ENCODE measurements around the gene CS. TPM values are rescaled to one million over a fixed set of nuclear protein-coding genes. Genes with fewer than 3 reads are reported as not detected.
"Not testable (repeated sequence)": the region's sequence is repeated elsewhere in the genome, so short reads cannot be mapped to it uniquely, and the experiment has no call there.

CS gene
- total RNA-seq, 1 donor from 2014 or later, result 174 TPM

DNA sequence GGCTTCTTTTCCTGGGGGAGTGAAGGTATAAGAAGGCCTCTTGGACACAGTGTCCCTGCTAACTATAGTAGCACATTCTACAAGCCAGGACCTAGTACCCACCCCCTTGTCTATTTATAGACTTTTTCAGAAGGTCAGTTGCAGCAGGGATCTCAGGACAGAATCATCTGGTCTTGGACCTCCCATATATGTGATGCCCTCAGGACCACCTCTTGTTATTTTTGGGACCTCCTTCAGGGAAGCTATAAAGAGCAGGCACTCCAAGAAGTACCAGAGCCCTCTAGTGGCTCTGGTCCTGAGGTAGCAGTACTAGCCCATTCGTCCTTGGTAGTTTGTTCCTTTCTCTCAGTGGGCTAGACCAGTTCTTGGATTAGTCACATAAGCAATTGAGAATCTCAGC is 29.1 kb downstream of the CS start:
- Mint-ChIP-seq H3K9me3 (ENCODE audit: low read depth) (no peaks in the 10 kb centered on the region), H3K36me3 (ENCODE audit: low read depth) (peaks cover 21% of the 10 kb centered on the region), H3K27ac (ENCODE audit: unreplicated experiment) (peak overlapping the region; percentile 52), H3K27me3 (ENCODE audit: low read depth) (no peaks in the 10 kb centered on the region), H3K4me3 (ENCODE audit: unreplicated experiment) (no peak overlapping the region), H3K4me1 (ENCODE audit: low read depth) (peaks cover 20% of the 10 kb centered on the region)
- TF ChIP-seq, protein P1, sequence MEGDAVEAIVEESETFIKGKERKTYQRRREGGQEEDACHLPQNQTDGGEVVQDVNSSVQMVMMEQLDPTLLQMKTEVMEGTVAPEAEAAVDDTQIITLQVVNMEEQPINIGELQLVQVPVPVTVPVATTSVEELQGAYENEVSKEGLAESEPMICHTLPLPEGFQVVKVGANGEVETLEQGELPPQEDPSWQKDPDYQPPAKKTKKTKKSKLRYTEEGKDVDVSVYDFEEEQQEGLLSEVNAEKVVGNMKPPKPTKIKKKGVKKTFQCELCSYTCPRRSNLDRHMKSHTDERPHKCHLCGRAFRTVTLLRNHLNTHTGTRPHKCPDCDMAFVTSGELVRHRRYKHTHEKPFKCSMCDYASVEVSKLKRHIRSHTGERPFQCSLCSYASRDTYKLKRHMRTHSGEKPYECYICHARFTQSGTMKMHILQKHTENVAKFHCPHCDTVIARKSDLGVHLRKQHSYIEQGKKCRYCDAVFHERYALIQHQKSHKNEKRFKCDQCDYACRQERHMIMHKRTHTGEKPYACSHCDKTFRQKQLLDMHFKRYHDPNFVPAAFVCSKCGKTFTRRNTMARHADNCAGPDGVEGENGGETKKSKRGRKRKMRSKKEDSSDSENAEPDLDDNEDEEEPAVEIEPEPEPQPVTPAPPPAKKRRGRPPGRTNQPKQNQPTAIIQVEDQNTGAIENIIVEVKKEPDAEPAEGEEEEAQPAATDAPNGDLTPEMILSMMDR (IDR thresholded peaks at IDR 0.05), result peak; percentile 73
- no peak for DNase-seq (ENCODE audit: low spot score)

DNA sequence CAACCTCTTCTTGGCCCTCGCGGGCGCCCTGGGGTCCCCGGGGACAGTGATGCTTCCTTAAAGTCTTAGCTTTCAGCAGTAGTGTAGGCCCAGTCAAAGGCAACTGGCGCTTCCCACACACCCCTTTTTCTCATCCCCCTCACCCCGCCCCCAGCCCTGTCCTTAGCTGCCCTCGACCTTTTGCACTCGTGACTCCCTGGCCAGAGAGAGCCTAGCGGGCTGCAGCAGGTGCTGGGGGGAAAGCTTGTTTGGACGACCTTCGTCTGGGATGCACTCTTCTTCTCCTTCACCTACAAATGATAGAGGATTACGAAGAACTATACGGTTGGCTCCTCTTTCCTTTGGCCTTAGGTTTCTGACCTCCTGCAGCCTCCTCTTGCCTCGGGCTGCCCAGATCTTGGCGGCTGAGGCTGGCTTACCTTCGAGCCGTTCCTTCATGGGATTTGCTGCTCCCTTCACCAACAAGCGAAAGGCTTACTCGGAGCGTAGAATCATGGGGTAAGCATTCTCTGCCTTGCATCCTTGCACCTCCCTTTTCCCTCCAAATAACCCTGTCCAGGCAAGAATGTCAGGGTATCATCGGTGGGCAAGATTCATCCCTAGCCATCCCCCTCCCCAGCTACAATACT is 32.6 kb downstream of the CS start:
- no peak for DNase-seq (ENCODE audit: low spot score)
- H3K27ac Mint-ChIP-seq (ENCODE audit: unreplicated experiment), result peak overlapping the region; percentile 70
- TF ChIP-seq, protein P1 (IDR thresholded peaks at IDR 0.05), result no peak
- no peaks in the 10 kb centered on the region for H3K27me3 Mint-ChIP-seq (ENCODE audit: low read depth)
- H3K9me3 Mint-ChIP-seq (ENCODE audit: low read depth), result no peaks in the 10 kb centered on the region
- H3K36me3 Mint-ChIP-seq (ENCODE audit: low read depth), result peaks cover 5% of the 10 kb centered on the region
- H3K4me3 Mint-ChIP-seq (ENCODE audit: unreplicated experiment), result peak overlapping the region; percentile 87
- H3K4me1 Mint-ChIP-seq (ENCODE audit: low read depth), result peaks cover 23% of the 10 kb centered on the region

DNA sequence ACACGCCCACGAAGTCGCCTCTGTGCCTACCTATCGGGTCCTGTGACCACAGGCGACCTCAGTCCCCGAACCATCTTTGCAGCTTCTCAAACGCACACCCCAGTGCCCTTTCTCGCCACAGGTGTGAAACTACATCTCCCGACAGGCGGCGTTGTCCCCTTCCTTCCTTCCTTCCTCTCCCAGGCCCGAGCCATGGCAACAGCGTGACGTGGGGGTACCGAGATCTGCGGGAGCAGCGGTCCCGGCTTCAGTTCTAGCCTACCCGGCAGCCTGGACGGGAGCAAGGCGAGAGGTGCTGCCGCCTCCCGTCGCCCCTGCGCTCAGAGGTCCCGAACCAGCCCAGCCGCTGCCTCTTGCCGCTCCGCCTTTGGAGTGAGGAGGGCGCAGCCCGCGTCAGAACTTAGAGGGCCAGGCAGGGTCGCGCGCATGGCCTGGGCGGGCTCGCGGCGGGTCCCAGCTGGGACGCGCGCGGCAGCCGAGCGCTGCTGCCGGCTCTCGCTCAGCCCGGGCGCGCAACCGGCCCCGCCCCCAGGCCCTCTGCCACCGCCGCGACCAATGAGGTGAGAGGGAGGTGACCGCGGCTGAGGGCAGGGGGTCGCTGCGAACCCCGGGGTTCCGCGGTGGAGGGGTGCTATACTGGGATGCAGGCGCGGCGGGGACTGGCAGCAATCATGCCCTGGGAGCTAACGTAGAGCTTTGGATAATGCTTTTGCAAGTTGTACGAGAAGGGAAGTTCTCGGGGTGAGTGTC is 33.3 kb downstream of the CS start, which contains the start of gene COQ10A:
TSS of gene COQ10A (plus strand) at position 250 of the 750 bp plus-strand sequence. CDS start at position 427, 177 bp downstream.
- Mint-ChIP-seq H3K36me3 (ENCODE audit: low read depth) (peaks cover 5% of the 10 kb centered on the region), H3K27ac (ENCODE audit: unreplicated experiment) (peak within 1 kb of the TSS; percentile 91), H3K4me3 (ENCODE audit: unreplicated experiment) (peak within 1 kb of the TSS; percentile 87), H3K9me3 (ENCODE audit: low read depth) (no peaks in the 10 kb centered on the region), H3K4me1 (ENCODE audit: low read depth) (peaks cover 26% of the 10 kb centered on the region), H3K27me3 (ENCODE audit: low read depth) (no peaks in the 10 kb centered on the region)
- DNase-seq (ENCODE audit: low spot score), result peak; percentile 93
- TF ChIP-seq, protein P1 (IDR thresholded peaks at IDR 0.05), result peak; percentile 86

DNA sequence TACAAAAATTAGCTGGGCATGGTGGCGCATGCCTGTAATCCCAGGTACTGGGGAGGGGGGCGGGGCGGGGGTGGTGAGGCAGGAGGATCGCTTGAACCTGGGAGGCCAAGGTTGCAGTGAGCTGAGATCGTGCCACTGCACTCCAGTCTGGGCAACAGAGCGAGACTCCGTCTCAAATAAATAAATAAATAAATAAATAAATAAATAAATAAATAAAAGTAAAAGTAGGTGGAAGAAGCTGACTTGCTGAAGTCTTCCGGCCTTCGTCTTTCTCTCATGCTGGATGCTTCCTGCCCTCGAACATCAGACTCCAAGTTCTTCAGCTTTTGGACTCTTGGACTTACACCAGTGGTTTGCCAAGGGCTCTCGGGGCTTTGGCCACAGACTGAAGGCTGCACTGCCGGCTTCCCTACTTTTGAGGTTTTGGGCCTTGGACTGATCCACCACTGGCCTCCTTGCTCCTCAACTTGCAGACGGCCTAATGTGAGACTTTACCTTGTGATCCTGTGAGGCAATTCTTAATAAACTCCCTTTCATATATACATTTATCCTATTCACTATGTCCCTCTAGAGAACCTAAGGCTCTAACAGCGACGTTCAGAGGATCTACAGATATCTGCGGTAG is 34.0 kb downstream of the CS start:
- not testable (repeated sequence) for H3K9me3 Mint-ChIP-seq (ENCODE audit: low read depth); H3K36me3 Mint-ChIP-seq (ENCODE audit: low read depth); H3K27me3 Mint-ChIP-seq (ENCODE audit: low read depth)
- peak overlapping the region; percentile 87 for H3K4me3 Mint-ChIP-seq (ENCODE audit: unreplicated experiment)
- H3K27ac Mint-ChIP-seq (ENCODE audit: unreplicated experiment), result peak overlapping the region; percentile 91
- H3K4me1 Mint-ChIP-seq (ENCODE audit: low read depth), result peaks cover 32% of the 10 kb centered on the region
- DNase-seq (ENCODE audit: low spot score), result peak; percentile 0

DNA sequence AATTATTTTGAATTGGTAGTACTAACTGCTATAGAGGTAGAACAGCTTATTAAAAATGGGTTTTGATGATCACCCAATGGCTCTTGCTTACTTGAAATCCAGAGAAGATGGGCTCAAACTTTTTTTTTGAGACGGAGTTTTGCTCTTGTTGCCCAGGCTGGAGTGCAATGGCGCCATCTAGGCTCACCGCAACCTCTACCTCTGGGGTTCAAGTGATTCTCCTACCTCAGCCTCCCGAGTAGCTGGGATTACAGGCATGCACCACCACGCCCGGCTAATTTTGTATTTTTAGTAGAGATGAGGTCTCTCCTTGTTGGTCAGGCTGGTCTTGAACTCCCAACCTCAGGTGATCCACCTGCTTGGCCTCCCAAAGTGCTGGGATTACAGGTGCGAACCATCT is 37.2 kb downstream of the CS start:
- H3K9me3 Mint-ChIP-seq (ENCODE audit: low read depth); H3K27me3 Mint-ChIP-seq (ENCODE audit: low read depth); H3K27ac Mint-ChIP-seq (ENCODE audit: unreplicated experiment); H3K4me3 Mint-ChIP-seq (ENCODE audit: unreplicated experiment); H3K36me3 Mint-ChIP-seq (ENCODE audit: low read depth): not testable (repeated sequence)
- peak; percentile 10 for DNase-seq (ENCODE audit: low spot score)
- H3K4me1 Mint-ChIP-seq (ENCODE audit: low read depth), result peaks cover 33% of the 10 kb centered on the region

DNA sequence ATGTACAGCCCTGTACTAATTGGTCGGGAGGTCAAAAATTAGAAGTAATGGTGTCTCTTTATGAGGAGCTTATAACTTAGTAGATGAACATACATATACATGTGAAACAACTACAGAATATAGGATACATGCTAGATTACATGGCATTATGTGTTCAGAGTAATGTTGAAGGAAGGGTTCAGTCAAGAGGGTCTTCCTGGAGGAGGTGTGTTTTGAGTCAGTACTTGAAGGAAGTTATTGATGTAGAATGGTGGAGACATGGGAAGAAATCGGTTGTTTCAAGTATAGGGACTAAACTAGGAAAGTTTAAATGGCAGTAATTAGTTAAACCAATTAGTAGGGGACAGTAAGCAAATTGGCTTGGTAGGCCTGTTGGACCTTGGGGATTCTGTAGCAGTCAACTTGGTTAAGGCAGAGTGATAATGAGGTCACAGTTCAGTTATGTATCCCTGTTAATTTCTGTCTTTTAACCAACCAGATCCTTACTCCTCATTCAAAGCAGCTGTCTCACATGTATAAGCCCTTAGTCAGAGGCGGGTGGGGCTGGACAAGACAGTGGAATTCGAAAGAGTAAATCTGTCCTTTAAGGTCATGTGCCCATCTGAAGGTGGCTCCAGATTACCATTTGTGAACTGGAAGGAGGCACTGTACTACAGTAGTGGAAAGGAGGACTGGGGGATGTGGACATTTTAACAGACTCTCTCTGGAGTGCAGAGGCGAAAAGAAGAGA is 38.5 kb downstream of the CS start:
- peak; percentile 11 for DNase-seq (ENCODE audit: low spot score)
- no peaks in the 10 kb centered on the region for H3K36me3 Mint-ChIP-seq (ENCODE audit: low read depth)
- peaks cover 31% of the 10 kb centered on the region for H3K4me1 Mint-ChIP-seq (ENCODE audit: low read depth)
- no peak overlapping the region for H3K4me3 Mint-ChIP-seq (ENCODE audit: unreplicated experiment)
- H3K27ac Mint-ChIP-seq (ENCODE audit: unreplicated experiment), result peak overlapping the region; percentile 90
- TF ChIP-seq, protein P1 (IDR thresholded peaks at IDR 0.05), result no peak
- H3K9me3 Mint-ChIP-seq (ENCODE audit: low read depth), result no peaks in the 10 kb centered on the region
- no peaks in the 10 kb centered on the region for H3K27me3 Mint-ChIP-seq (ENCODE audit: low read depth)
